IMR-90 (cell line): Measurements from ENCODE around the gene DYNC2LI1. TPM values are rescaled to one million over a fixed set of nuclear protein-coding genes. Genes with fewer than 3 reads are reported as not detected.

ENCODE experiments used
- ATAC-seq: fragments of 200-7000 bp; cut with Tn5 transposase; 2 replicates; pipeline ENCODE4 v1.9.1; 2020; ENCODE audit warnings: low read depth, mild to moderate bottlenecking, moderate library complexity
- BruUV-seq: library from RNA; stranded (reverse); fragments of 400-500 nt; replicated peaks from 2 replicates; lab custom pipeline; 2021; lab: Mats Ljungman, UMichigan
- CTCF ChIA-PET: fragments of 300-600 bp; formaldehyde crosslinking; extraction: SDS; loops from one replicate; lab custom pipeline; 2021; ENCODE audit warnings: antibody characterized with exemption; lab: Yijun Ruan, JAX
- POLR2A ChIA-PET: fragments of 300-600 bp; sonication (Branson Sonifier 250); formaldehyde crosslinking; loops from one replicate; lab custom pipeline; 2022; ENCODE audit warnings: antibody characterized with exemption; ENCODE audit not compliant: unreplicated experiment; lab: Charles Lee
- DNase-seq: peaks from one replicate; pipeline ENCODE4 v3.0.0; 2013
- H2AFZ ChIP-seq: replicated peaks from 2 replicates; pipeline ENCODE3; 2013; ENCODE audit warnings: low read length, mild to moderate bottlenecking; ENCODE audit not compliant: poor library complexity
- H2AK5ac ChIP-seq: 2 replicates; pipeline ENCODE4 v1.6.1; 2013; ENCODE audit warnings: low read depth, low read length, inconsistent platforms
- H2AK9ac ChIP-seq: replicated peaks from 2 replicates; pipeline ENCODE3; 2013; ENCODE audit warnings: mild to moderate bottlenecking, low read depth, low read length, moderate library complexity; ENCODE audit not compliant: poor library complexity
- H2BK120ac ChIP-seq: 2 replicates; pipeline ENCODE4 v1.6.1; 2013; ENCODE audit warnings: low read depth, low read length, inconsistent platforms
- H2BK15ac ChIP-seq: 3 replicates; pipeline ENCODE4 v1.6.1; 2013; ENCODE audit warnings: low read depth, low read length, inconsistent platforms
- H2BK20ac ChIP-seq: 2 replicates; pipeline ENCODE4 v1.6.1; 2013; ENCODE audit warnings: low read depth, mild to moderate bottlenecking, inconsistent platforms, low read length, moderate library complexity
- H2BK5ac ChIP-seq: 2 replicates; pipeline ENCODE4 v1.6.1; 2013; ENCODE audit warnings: mild to moderate bottlenecking, low read depth, low read length, inconsistent platforms; ENCODE audit not compliant: poor library complexity, severe bottlenecking
- H3K14ac ChIP-seq: replicated peaks from 2 replicates; pipeline ENCODE4 v1.6.1; 2013; ENCODE audit warnings: low read depth, low read length, inconsistent platforms
- H3K18ac ChIP-seq: 2 replicates; pipeline ENCODE4 v1.6.1; 2013; ENCODE audit warnings: low read depth, low read length, control low read depth
- H3K23ac ChIP-seq: 2 replicates; pipeline ENCODE4 v1.6.1; 2013; ENCODE audit warnings: low read depth, low read length, inconsistent platforms
- H3K27ac ChIP-seq: 2 replicates; pipeline ENCODE4 v1.5.1; 2013; ENCODE audit warnings: mild to moderate bottlenecking, control low read depth, low read length; ENCODE audit not compliant: insufficient read depth
- H3K27me3 ChIP-seq: 2 replicates; pipeline ENCODE4 v1.6.1; 2013; ENCODE audit warnings: low read length; ENCODE audit not compliant: control insufficient read depth, insufficient read depth
- H3K36me3 ChIP-seq: 2 replicates; pipeline ENCODE4 v1.6.1; 2013; ENCODE audit warnings: low read length, mixed read lengths; ENCODE audit not compliant: control insufficient read depth, insufficient read depth
- H3K4ac ChIP-seq: 2 replicates; pipeline ENCODE4 v1.6.1; 2013; ENCODE audit warnings: low read depth, low read length, inconsistent platforms
- H3K4me1 ChIP-seq: 2 replicates; pipeline ENCODE4 v1.6.1; 2013; ENCODE audit warnings: low read length, mixed read lengths; ENCODE audit not compliant: control insufficient read depth, insufficient read depth
- H3K4me2 ChIP-seq: 2 replicates; pipeline ENCODE4 v1.6.1; 2013; ENCODE audit warnings: low read depth, mild to moderate bottlenecking, control low read depth, low read length, moderate library complexity
- H3K4me3 ChIP-seq: 2 replicates; pipeline ENCODE4 v1.5.1; 2013; ENCODE audit warnings: low read depth, mild to moderate bottlenecking, control low read depth, low read length, moderate library complexity; ENCODE audit not compliant: insufficient read depth
- H3K56ac ChIP-seq: 2 replicates; pipeline ENCODE4 v1.6.1; 2013; ENCODE audit warnings: low read length, inconsistent platforms; ENCODE audit not compliant: insufficient read depth; ENCODE audit errors: extremely low read depth
- H3K79me1 ChIP-seq, 2 experiments: 2 replicates each; pipeline ENCODE4 v1.6.1; 2013; ENCODE audit warnings: low read length in 2 of 2, inconsistent platforms in 1 of 2, low read depth in 1 of 2
- H3K9ac ChIP-seq: 2 replicates; pipeline ENCODE4 v1.6.1; 2013; ENCODE audit warnings: low read depth, low read length, control low read depth
- H3K9me1 ChIP-seq: 2 replicates; pipeline ENCODE4 v1.6.1; 2013; ENCODE audit warnings: low read length, inconsistent platforms; ENCODE audit not compliant: insufficient read depth
- H3K9me3 ChIP-seq: 2 replicates; pipeline ENCODE4 v1.6.1; 2013; ENCODE audit warnings: low read length; ENCODE audit not compliant: control insufficient read depth, insufficient read depth
- H4K20me1 ChIP-seq: 2 replicates; pipeline ENCODE4 v1.6.1; 2013; ENCODE audit warnings: low read length, inconsistent platforms; ENCODE audit not compliant: insufficient read depth
- H4K5ac ChIP-seq: 2 replicates; pipeline ENCODE4 v1.6.1; 2013; ENCODE audit warnings: mild to moderate bottlenecking, low read depth, low read length, control low read depth
- H4K8ac ChIP-seq, 2 experiments: 2 replicates each; pipeline ENCODE4 v1.6.1; 2013; ENCODE audit warnings: low read depth in 2 of 2, low read length in 2 of 2, control low read depth in 1 of 2, inconsistent platforms in 1 of 2
- H4K91ac ChIP-seq: 2 replicates; pipeline ENCODE4 v1.6.1; 2013; ENCODE audit warnings: low read depth, low read length, inconsistent platforms; ENCODE audit not compliant: insufficient read depth
- BHLHE40 ChIP-seq: fragments of 150-350 bp; IDR thresholded peaks from 2 replicates; pipeline ENCODE4 v1.6.1; 2016; ENCODE audit warnings: mild to moderate bottlenecking, low read depth, low read length
- CEBPB ChIP-seq: IDR thresholded peaks from 2 replicates; pipeline ENCODE4 v1.6.1; 2012; ENCODE audit warnings: low read depth, low read length, improper control_type of control experiment
- CHD1 ChIP-seq: IDR thresholded peaks from 2 replicates; pipeline ENCODE4 v1.6.1; 2012; ENCODE audit warnings: low read depth, low read length, improper control_type of control experiment
- ELK1 ChIP-seq: fragments of 150-350 bp; IDR thresholded peaks from 2 replicates; pipeline ENCODE4 v1.6.1; 2016; ENCODE audit warnings: low read depth, mild to moderate bottlenecking, low read length, moderate library complexity, borderline replicate concordance
- FOS ChIP-seq: fragments of 150-350 bp; IDR thresholded peaks from 2 replicates; pipeline ENCODE4 v1.6.1; 2016; ENCODE audit warnings: low read depth, low read length
- MAFK ChIP-seq: IDR thresholded peaks from 2 replicates; pipeline ENCODE4 v1.6.1; 2012; ENCODE audit warnings: low read depth, low read length, improper control_type of control experiment
- MAZ ChIP-seq: IDR thresholded peaks from 2 replicates; pipeline ENCODE4 v1.6.1; 2012; ENCODE audit warnings: low read depth, mild to moderate bottlenecking, low read length, improper control_type of control experiment, moderate library complexity, borderline replicate concordance
- MXI1 ChIP-seq: IDR thresholded peaks from 2 replicates; pipeline ENCODE4 v1.6.1; 2012; ENCODE audit warnings: low read depth, mild to moderate bottlenecking, low read length, moderate library complexity, borderline replicate concordance
- NFE2L2 ChIP-seq: fragments of 150-350 bp; IDR thresholded peaks from 2 replicates; pipeline ENCODE4 v1.6.1; 2016; ENCODE audit warnings: low read depth, mild to moderate bottlenecking, low read length
- RAD21 ChIP-seq: IDR thresholded peaks from 2 replicates; pipeline ENCODE4 v1.6.1; 2012; ENCODE audit warnings: low read length, improper control_type of control experiment
- RCOR1 ChIP-seq: IDR thresholded peaks from 2 replicates; pipeline ENCODE4 v1.6.1; 2012; ENCODE audit warnings: mild to moderate bottlenecking, low read length, improper control_type of control experiment; ENCODE audit not compliant: insufficient replicate concordance
- RFX5 ChIP-seq: IDR thresholded peaks from 2 replicates; pipeline ENCODE4 v1.8.0; 2012; ENCODE audit warnings: low read depth, mild to moderate bottlenecking, low read length, moderate library complexity
- USF2 ChIP-seq: fragments of 150-350 bp; IDR thresholded peaks from 2 replicates; pipeline ENCODE4 v1.6.1; 2017; ENCODE audit warnings: mild to moderate bottlenecking, antibody characterized with exemption, low read length, low read depth
- WGBS, 2 experiments: methylation state at CpG; one replicate each; pipeline versions ENCODE4 v1.1.5 to v1.1.7; 2013; ENCODE audit warnings: missing lambda C conversion rate in 2 of 2; ENCODE audit not compliant: insufficient read length in 1 of 2; ENCODE audit errors: extremely low coverage in 2 of 2; 5-methylcytosine and 5-hydroxymethylcytosine counted together
- dilution Hi-C: fragments of 300-500 bp; cut with HindIII; formaldehyde crosslinking; loops from one replicate; pipeline ENCODE4 v1.14.3; 2018; ENCODE audit warnings: low sequenced_read_pairs; ENCODE audit not compliant: unreplicated experiment
- in situ Hi-C: fragments of 300-500 bp; cut with MboI; formaldehyde crosslinking; loops from 3 replicates; pipeline ENCODE4 v1.14.3; 2019; ENCODE audit warnings: low sequenced_read_pairs, inconsistent platforms, mixed read lengths
- intact Hi-C: fragments of 100-400 bp; cut with micrococcal nuclease; formaldehyde crosslinking; loops from 2 replicates; pipeline ENCODE4 v1.10.0; 2022
- polyA plus RNA-seq, 3 experiments: library from polyadenylated mRNA; depleted of rRNA; stranded (reverse); fragments of >200 nt; gene quantifications; 2 replicates each; pipeline ENCODE4 v1.2.3, GENCODE V29; 2012; ENCODE audit warnings: low replicate concordance in 1 of 3
- total RNA-seq: library from RNA; depleted of rRNA; stranded (reverse); fragments of >200 nt; gene quantifications from 2 replicates; pipeline ENCODE4 v1.2.3, GENCODE V29; 2012

DYNC2LI1 gene
- total and polyA plus RNA-seq, 2 of the 4 experiments (the other 2 are of a cell fraction), result 5.2 to 10.4 TPM

- intact Hi-C loops (no loop called here), dilution Hi-C loops (no loop called here), in situ Hi-C loops (no loop called here)
- Histone ChIP-seq H3K27ac (no peak overlapping the region), H3K14ac (no peak overlapping the region), H3K79me1 (no peaks in the 10 kb centered on the region), H3K9ac (no peak overlapping the region), H3K9me1 (0 out of 2 replicates have a peak, but pooled peaks cover 6% of the 10 kb centered on the region), H3K56ac (no peak overlapping the region), H3K27me3 (no peaks in the 10 kb centered on the region), H4K20me1 (no peaks in the 10 kb centered on the region), H3K23ac (no peak overlapping the region), H3K4me3 (no peak overlapping the region), H2BK5ac (peak overlapping the region; percentile 70), H4K91ac (no peak overlapping the region), H3K36me3 (peaks cover 2% of the 10 kb centered on the region), H2AFZ (no peak overlapping the region), H3K18ac (peak overlapping the region; percentile 43; the same call in 1 of the 2 replicates), H3K4me1 (peaks cover 3% of the 10 kb centered on the region; the same call in 1 of the 2 replicates), H3K4me2 (no peak overlapping the region), H2BK120ac (no peak overlapping the region), H2BK20ac (no peak overlapping the region), H3K9me3 (no peaks in the 10 kb centered on the region), H2AK9ac (no peak overlapping the region), H2BK15ac (0 out of 3 replicates have a peak overlapping the region, but pooled peaks have one; percentile 3), H3K4ac (peak overlapping the region; percentile 23; the same call in 1 of the 2 replicates), H2AK5ac (peak overlapping the region; percentile 54; the same call in 1 of the 2 replicates), H4K8ac (peak overlapping the region in 1 of 2 experiments; percentile 58; a peak in 3 of 4 replicates), H4K5ac (0 out of 2 replicates have a peak overlapping the region, but pooled peaks have one; percentile 5)
- DNase-seq (no peak), ATAC-seq (no peak)
- WGBS, 2 experiments, result no CpG with 5 or more reads among the region's 6 CpGs
- POLR2A ChIA-PET, result no interaction called here
- no peak for TF ChIP-seq MXI1
- no peak for TF ChIP-seq RCOR1
- TF ChIP-seq FOS, result no peak
- no peak for TF ChIP-seq CEBPB
- no peak for TF ChIP-seq RFX5
- no peak for TF ChIP-seq NFE2L2
- TF ChIP-seq CHD1, result no peak
- no peak for TF ChIP-seq MAZ
- TF ChIP-seq USF2, result no peak
- TF ChIP-seq ELK1, result no peak
- no peak for TF ChIP-seq BHLHE40
- no peak for TF ChIP-seq MAFK
- no peak for TF ChIP-seq RAD21
- no TSS peak for BruUV-seq
- CTCF ChIA-PET, result no interaction called here
Observed at GRCh38 chr2:43736637-43737036, 37.2 kb upstream of the DYNC2LI1 start.
